ENCODE results near the gene TBX19.

- TF ChIP-seq CTCF (IDR thresholded peaks at IDR 0.05; ENCODE audit: insufficient read depth, low read depth, low read length) (no peak), EZH2 (IDR thresholded peaks at IDR 0.05; ENCODE audit: insufficient read depth, low read length) (no peak)
These were observed 34.2 kb upstream of the TBX19 start for GRCh38 chr1:168246506-168246905.
